Activated T-cell treated with anti-CD3 and anti-CD28 coated beads, Interleukin-2, amount 50 U/mL, for 1 hour (primary cell): ENCODE data around the gene AURKB.
"Not testable (repeated sequence)": the region's sequence is repeated elsewhere in the genome, so short reads cannot be mapped to it uniquely, and the experiment has no call there.

Source experiments
- DNase-seq: peaks from one replicate; pipeline ENCODE4 v3.0.0-alpha.2; 2020

AURKB gene

GRCh38 chr17:8209907-8210760, at the start of gene AURKB:
Gene AURKB, minus strand, starts transcription at chr17:8210575. Its CDS starts 351 bp downstream, at chr17:8210224.
- peak; percentile 84 for DNase-seq

- no peak for DNase-seq
These were observed 47.4 kb upstream of the AURKB start for GRCh38 chr17:8257801-8258200.

- DNase-seq, result no peak
These were observed 46.3 kb upstream of the AURKB start for GRCh38 chr17:8256691-8257090.

GRCh38 chr17:8256291-8256690, 45.9 kb upstream of the AURKB start:
- DNase-seq, result no peak

GRCh38 chr17:8255499-8255898, 45.1 kb upstream of the AURKB start:
- DNase-seq, result no peak

GRCh38 chr17:8254881-8255280, 44.5 kb upstream of the AURKB start:
- DNase-seq, result no peak

GRCh38 chr17:8253801-8254200, 43.4 kb upstream of the AURKB start:
- no peak for DNase-seq

GRCh38 chr17:8251411-8251810, 41.0 kb upstream of the AURKB start:
- not testable (repeated sequence) for DNase-seq

GRCh38 chr17:8249621-8250500, 39.5 kb upstream of the AURKB start:
- no peak for DNase-seq

- peak; percentile 96 for DNase-seq
These were observed 38.6 kb upstream of the AURKB start, which contains the start of gene PFAS for GRCh38 chr17:8248751-8249607. Gene PFAS, plus strand, starts transcription at chr17:8249289. Its CDS starts 4,649 bp downstream, at chr17:8253938.

GRCh38 chr17:8244768-8245167, 34.4 kb upstream of the AURKB start:
- no peak for DNase-seq

GRCh38 chr17:8243827-8244226, 33.5 kb upstream of the AURKB start:
- peak; percentile 36 for DNase-seq

GRCh38 chr17:8237886-8238285, 27.5 kb upstream of the AURKB start:
- no peak for DNase-seq

GRCh38 chr17:8237175-8237574, 26.8 kb upstream of the AURKB start:
- DNase-seq, result no peak

GRCh38 chr17:8235676-8236075, 25.3 kb upstream of the AURKB start:
- DNase-seq, result no peak

GRCh38 chr17:8234361-8235270, 24.2 kb upstream of the AURKB start:
- DNase-seq, result no peak

GRCh38 chr17:8231701-8232100, 21.3 kb upstream of the AURKB start:
- DNase-seq, result no peak

- DNase-seq, result no peak
These were observed 16.8 kb upstream of the AURKB start for GRCh38 chr17:8227238-8227581.

- DNase-seq, result peak; percentile 36
These were observed 16.3 kb upstream of the AURKB start for GRCh38 chr17:8226536-8227237.

- DNase-seq, result peak; percentile 62
These were observed 15.6 kb upstream of the AURKB start for GRCh38 chr17:8225813-8226535.
